ENCODE measurements around the gene THOC2.
"Not testable (repeated sequence)": the region's sequence is repeated elsewhere in the genome, so short reads cannot be mapped to it uniquely, and the experiment has no call there.

Gene THOC2

GRCh38 chrX:123663720-123664119 lies 69.1 kb downstream of the THOC2 start:
- not testable (repeated sequence) for DNase-seq

GRCh38 chrX:123656507-123656906 lies 76.3 kb downstream of the THOC2 start:
- not testable (repeated sequence) for DNase-seq

- not testable (repeated sequence) for DNase-seq
Measured at GRCh38 chrX:123648811-123649181, 84.1 kb downstream of the THOC2 start.

GRCh38 chrX:123648028-123648810 lies 84.6 kb downstream of the THOC2 start:
- DNase-seq, result no peak

- DNase-seq, result no peak
Measured at GRCh38 chrX:123647244-123647643, 85.6 kb downstream of the THOC2 start.

- DNase-seq, result no peak
Measured at GRCh38 chrX:123629502-123629901, 103.3 kb downstream of the THOC2 start.

- DNase-seq, result no peak
Measured at GRCh38 chrX:123626962-123627361, 105.9 kb downstream of the THOC2 start.

- DNase-seq, result no peak
Measured at GRCh38 chrX:123625952-123626351, 106.9 kb downstream of the THOC2 start.

- no peak for DNase-seq
Measured at GRCh38 chrX:123625477-123625876, 107.4 kb downstream of the THOC2 start.

GRCh38 chrX:123617007-123617406 lies 115.8 kb downstream of the THOC2 start:
- no peak for DNase-seq

- DNase-seq, result no peak
Measured at GRCh38 chrX:123610915-123611314, 121.9 kb downstream of the THOC2 start.

- DNase-seq, result no peak
Measured at GRCh38 chrX:123607806-123608205, 125.0 kb downstream of the THOC2 start.

GRCh38 chrX:123607270-123607669 lies 125.6 kb downstream of the THOC2 start:
- DNase-seq, result no peak

GRCh38 chrX:123603491-123603890 lies 129.4 kb downstream of the THOC2 start:
- DNase-seq, result no peak

- DNase-seq, result no peak
Measured at GRCh38 chrX:123601437-123601836, 131.4 kb downstream of the THOC2 start.

- DNase-seq, result no peak
Measured at GRCh38 chrX:123600181-123600580, 132.7 kb downstream of the THOC2 start.

- no peak for DNase-seq
Measured at GRCh38 chrX:123590842-123591486, 141.9 kb downstream of the THOC2 start.

GRCh38 chrX:123588723-123589122 lies 144.1 kb downstream of the THOC2 start:
- no peak for DNase-seq

- DNase-seq, result no peak
Measured at GRCh38 chrX:123581586-123581985, 151.3 kb downstream of the THOC2 start.

- no peak for DNase-seq
Measured at GRCh38 chrX:123580792-123581191, 152.1 kb downstream of the THOC2 start.

GRCh38 chrX:123574027-123574426 lies 158.8 kb downstream of the THOC2 start:
- DNase-seq, result not testable (repeated sequence)

- no peak for DNase-seq
Measured at GRCh38 chrX:123570011-123570590, 162.8 kb downstream of the THOC2 start.

- DNase-seq, result no peak
Measured at GRCh38 chrX:123563167-123563566, 169.7 kb downstream of the THOC2 start.
